GM18873 (cell line): ENCODE measurements around the gene ASAP2.

ENCODE experiments used
- ATAC-seq: cut with Tn5 transposase; IDR thresholded peaks from one replicate; pipeline ENCODE4 v1.9.1; 2021; ENCODE audit warnings: mild to moderate bottlenecking, moderate library complexity, moderate number of reproducible peaks; ENCODE audit not compliant: unreplicated experiment, low FRiP score

ASAP2 gene

GRCh38 chr2:9205963-9206948 lies at the start of gene ASAP2:
Gene ASAP2, plus strand, starts transcription at chr2:9206812. Its CDS starts 293 bp downstream, at chr2:9207105.
- ATAC-seq: no peak

GRCh38 chr2:9158786-9159779 lies 47.5 kb upstream of the ASAP2 start:
- ATAC-seq: no peak

GRCh38 chr2:9160732-9161131 lies 45.9 kb upstream of the ASAP2 start:
- no peak for ATAC-seq

- no peak for ATAC-seq
Observed at GRCh38 chr2:9162841-9163240, 43.8 kb upstream of the ASAP2 start.

- no peak for ATAC-seq
Observed at GRCh38 chr2:9163306-9164111, 43.1 kb upstream of the ASAP2 start.

GRCh38 chr2:9164112-9164608 lies 42.5 kb upstream of the ASAP2 start:
- ATAC-seq: no peak

GRCh38 chr2:9165625-9166024 lies 41.0 kb upstream of the ASAP2 start:
- ATAC-seq: no peak

- no peak for ATAC-seq
Observed at GRCh38 chr2:9166579-9167377, 39.8 kb upstream of the ASAP2 start.

- ATAC-seq: no peak
Observed at GRCh38 chr2:9167718-9168657, 38.6 kb upstream of the ASAP2 start.

- no peak for ATAC-seq
Observed at GRCh38 chr2:9168821-9169221, 37.8 kb upstream of the ASAP2 start.

GRCh38 chr2:9169349-9170107 lies 37.1 kb upstream of the ASAP2 start:
- no peak for ATAC-seq

GRCh38 chr2:9170458-9171130 lies 36.0 kb upstream of the ASAP2 start:
- ATAC-seq: no peak

GRCh38 chr2:9174771-9175437 lies 31.7 kb upstream of the ASAP2 start:
- no peak for ATAC-seq

GRCh38 chr2:9178110-9178903 lies 28.3 kb upstream of the ASAP2 start:
- no peak for ATAC-seq

GRCh38 chr2:9178904-9179571 lies 27.6 kb upstream of the ASAP2 start:
- ATAC-seq: no peak
